Loucy (cell line): ENCODE results near the gene RPL22.
"Not testable (repeated sequence)": the region's sequence is repeated elsewhere in the genome, so short reads cannot be mapped to it uniquely, and the experiment has no call there.

Experiments used
- H2AFZ ChIP-seq: fragments of 200-600 bp; sonication (generic); 2 replicates; pipeline ENCODE4 v1.6.0; 2016; ENCODE audit warnings: antibody characterized with exemption, mild to moderate bottlenecking, low read length, moderate library complexity
- H3F3A ChIP-seq: fragments of 200-600 bp; 2 replicates; pipeline ENCODE4 v1.6.0; 2016; ENCODE audit warnings: antibody characterized with exemption, low read depth, mild to moderate bottlenecking
- H3K27me3 ChIP-seq: fragments of 200-600 bp; sonication (generic); 2 replicates; pipeline ENCODE4 v1.6.1; 2014; ENCODE audit warnings: low read length, mild to moderate bottlenecking; ENCODE audit not compliant: insufficient read depth, poor library complexity, severe bottlenecking
- H3K36me3 ChIP-seq: fragments of 200-600 bp; sonication (generic); 2 replicates; pipeline ENCODE4 v1.6.1; 2016; ENCODE audit warnings: low read length; ENCODE audit not compliant: insufficient read depth
- H3K4me1 ChIP-seq: fragments of 200-600 bp; sonication (generic); 2 replicates; pipeline ENCODE4 v1.5.1; 2014; ENCODE audit warnings: low read length, mild to moderate bottlenecking; ENCODE audit not compliant: insufficient read depth, poor library complexity, severe bottlenecking
- H3K4me2 ChIP-seq: fragments of 200-600 bp; sonication (generic); 2 replicates; pipeline ENCODE4 v1.6.0; 2014; ENCODE audit warnings: antibody characterized with exemption, low read length, low read depth, mild to moderate bottlenecking; ENCODE audit not compliant: poor library complexity, severe bottlenecking
- H3K4me3 ChIP-seq: fragments of 200-600 bp; sonication (generic); 2 replicates; pipeline ENCODE4 v1.5.1; 2014; ENCODE audit warnings: low read length, mild to moderate bottlenecking, mixed read lengths; ENCODE audit not compliant: poor library complexity, severe bottlenecking
- H3K79me2 ChIP-seq: fragments of 200-600 bp; sonication (generic); 2 replicates; pipeline ENCODE4 v1.6.1; 2014; ENCODE audit warnings: low read length; ENCODE audit not compliant: insufficient read depth
- H3K9ac ChIP-seq: fragments of 200-600 bp; sonication (generic); 2 replicates; pipeline ENCODE4 v1.6.0; 2014; ENCODE audit warnings: mild to moderate bottlenecking, low read depth, low read length, moderate library complexity; ENCODE audit not compliant: poor library complexity, severe bottlenecking
- H3K9me2 ChIP-seq: fragments of 200-600 bp; sonication (generic); replicated peaks from 2 replicates; pipeline ENCODE4 v1.6.1; 2016; ENCODE audit warnings: low read depth, low read length, mixed read lengths
- H3K9me3 ChIP-seq: fragments of 200-600 bp; sonication (generic); 2 replicates; pipeline ENCODE4 v1.6.1; 2014; ENCODE audit warnings: mild to moderate bottlenecking, antibody characterized with exemption, low read length, low read depth; ENCODE audit not compliant: insufficient read depth
- H4K20me1 ChIP-seq: fragments of 200-600 bp; sonication (generic); 2 replicates; pipeline ENCODE4 v1.6.0; 2014; ENCODE audit warnings: antibody characterized with exemption, low read length, mild to moderate bottlenecking; ENCODE audit not compliant: insufficient read depth, poor library complexity, severe bottlenecking
- CTCF ChIP-seq: fragments of 200-600 bp; sonication (generic); conservative IDR thresholded peaks from 2 replicates; pipeline ENCODE4 v1.5.1; 2014; ENCODE audit warnings: mild to moderate bottlenecking, antibody characterized with exemption, low read length
- EZH2phosphoT487 ChIP-seq: fragments of 200-600 bp; IDR thresholded peaks from 2 replicates; pipeline ENCODE4 v1.6.1; 2018; ENCODE audit warnings: antibody characterized with exemption, mild to moderate bottlenecking, moderate library complexity, borderline replicate concordance

The RPL22 gene

GRCh38 chr1:6221210-6221784 lies 21.9 kb upstream of the RPL22 start:
- Histone ChIP-seq H3F3A (no peaks in the 10 kb centered on the region), H3K4me3 (no peak overlapping the region), H3K27me3 (no peaks in the 10 kb centered on the region), H4K20me1 (no peaks in the 10 kb centered on the region), H3K9me3 (no peaks in the 10 kb centered on the region), H3K36me3 (peaks cover 30% of the 10 kb centered on the region; the same call in 1 of the 2 replicates), H3K9me2 (no peaks in the 10 kb centered on the region), H3K4me2 (no peak overlapping the region), H3K9ac (no peak overlapping the region), H3K4me1 (no peaks in the 10 kb centered on the region), H2AFZ (no peak overlapping the region), H3K79me2 (peaks cover 4% of the 10 kb centered on the region; the same call in 1 of the 2 replicates)
- TF ChIP-seq EZH2phosphoT487 (no peak), CTCF (no peak)

- H3K4me3 ChIP-seq: no peak overlapping the region
- no peak overlapping the region for H3K4me2 ChIP-seq
- no peaks in the 10 kb centered on the region for H3K79me2 ChIP-seq
- H3K9me3 ChIP-seq: no peaks in the 10 kb centered on the region
- no peaks in the 10 kb centered on the region for H3F3A ChIP-seq
- no peaks in the 10 kb centered on the region for H3K9me2 ChIP-seq
- no peak overlapping the region for H2AFZ ChIP-seq
- H3K27me3 ChIP-seq: no peaks in the 10 kb centered on the region
- H4K20me1 ChIP-seq: no peaks in the 10 kb centered on the region
- TF ChIP-seq CTCF (no peak), EZH2phosphoT487 (no peak)
- H3K4me1 ChIP-seq: no peaks in the 10 kb centered on the region
- peaks cover 23% of the 10 kb centered on the region; the same call in 1 of the 2 replicates for H3K36me3 ChIP-seq
- H3K9ac ChIP-seq: no peak overlapping the region
These were observed 20.8 kb upstream of the RPL22 start for GRCh38 chr1:6220236-6220635.

- peaks cover 17% of the 10 kb centered on the region; the same call in 1 of the 2 replicates for H3K36me3 ChIP-seq
- H3K4me2 ChIP-seq, H3K9ac ChIP-seq, H3K4me1 ChIP-seq, H4K20me1 ChIP-seq, H3K9me3 ChIP-seq, H3K27me3 ChIP-seq, H3K79me2 ChIP-seq, H3F3A ChIP-seq, H3K9me2 ChIP-seq, H2AFZ ChIP-seq, H3K4me3 ChIP-seq: not testable (repeated sequence)
These were observed 20.2 kb upstream of the RPL22 start for GRCh38 chr1:6219641-6220040.
